NAMALWA (cell line): ENCODE data around the gene EVA1C.
"Not testable (repeated sequence)": the region's sequence is repeated elsewhere in the genome, so short reads cannot be mapped to it uniquely, and the experiment has no call there.

Experiments used
- DNase-seq: peaks from one replicate; pipeline ENCODE4 v3.0.0-alpha.2; 2015; ENCODE audit warnings: low spot score

The EVA1C gene

DNA sequence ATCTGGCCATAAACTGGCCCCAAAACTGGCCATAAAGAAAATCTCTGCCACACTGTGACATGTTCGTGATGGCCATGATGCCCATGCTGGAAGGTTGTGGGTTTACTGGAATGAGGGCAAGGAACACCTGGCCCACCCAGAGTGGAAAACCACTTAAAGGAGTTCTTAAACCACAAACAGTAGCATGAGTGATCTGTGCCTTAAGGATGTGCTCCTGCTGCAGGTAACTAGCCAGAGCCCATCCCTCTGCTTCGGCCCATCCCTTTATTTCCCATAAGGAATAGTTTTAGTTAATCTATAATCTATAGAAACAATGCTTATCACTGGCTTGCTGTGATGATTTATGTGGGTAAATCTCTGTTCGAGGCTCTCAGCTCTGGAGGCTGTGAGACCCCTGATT is 50.1 kb downstream of the EVA1C start:
- DNase-seq, result not testable (repeated sequence)

DNA sequence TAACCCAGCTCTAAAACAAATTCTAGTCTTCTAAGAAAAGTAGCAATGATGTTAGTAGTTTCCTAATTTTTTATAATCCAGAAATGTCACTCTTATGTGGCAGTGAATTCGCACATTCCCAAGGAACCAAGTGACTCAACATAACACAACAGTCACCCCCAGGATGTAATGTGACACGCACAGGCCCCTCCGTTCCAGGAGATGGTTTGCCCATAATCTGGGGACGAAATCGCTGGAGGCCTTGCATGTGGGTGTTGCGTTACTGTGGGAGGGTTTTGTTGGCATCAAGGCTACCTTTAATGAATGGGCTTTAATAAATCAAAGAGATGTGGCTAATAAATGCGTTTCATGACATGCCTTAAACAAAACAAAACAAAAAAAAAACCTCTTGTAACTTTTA is 50.9 kb downstream of the EVA1C start:
- DNase-seq, result no peak

DNA sequence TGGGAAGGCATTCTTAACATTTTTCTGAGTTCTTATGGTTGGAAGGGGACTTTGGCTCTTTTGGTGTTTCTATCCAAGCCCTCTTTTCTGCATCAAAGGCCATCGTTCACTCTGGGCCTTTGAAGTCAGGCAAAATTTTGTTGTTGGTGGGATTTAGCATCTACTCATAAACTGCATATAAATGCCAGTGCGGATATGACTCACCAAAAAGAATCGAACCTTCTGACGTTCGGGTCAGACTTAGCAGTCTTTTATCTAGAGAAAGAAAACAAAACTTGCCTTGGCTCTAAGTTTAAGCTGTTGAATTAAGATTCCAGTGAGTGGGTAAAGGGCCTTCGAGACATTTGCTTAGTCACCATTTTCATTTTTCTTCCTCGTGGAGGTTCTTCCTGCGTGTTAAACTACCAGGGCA is 51.4 kb downstream of the EVA1C start:
- DNase-seq, result no peak

DNA sequence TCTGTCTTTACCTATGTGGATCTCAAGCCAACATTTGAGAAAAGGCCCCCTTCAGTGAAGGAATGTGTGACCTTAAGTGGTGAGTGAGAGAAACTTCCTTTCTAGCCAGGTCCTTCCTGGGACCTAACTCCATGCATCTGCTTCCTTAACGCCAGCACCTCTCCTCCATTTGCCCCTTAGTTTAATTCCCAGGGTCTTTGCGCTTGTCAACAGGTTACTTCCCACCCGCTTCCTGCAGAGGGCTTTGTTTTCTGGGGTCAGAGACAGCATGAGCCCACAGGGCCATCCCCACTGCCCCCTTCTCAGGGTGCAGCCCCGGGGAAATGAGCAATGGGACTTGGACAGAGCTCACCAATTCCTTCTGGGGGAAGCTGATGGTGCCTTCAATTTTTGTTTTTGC is 54.8 kb downstream of the EVA1C start:
- no peak for DNase-seq

DNA sequence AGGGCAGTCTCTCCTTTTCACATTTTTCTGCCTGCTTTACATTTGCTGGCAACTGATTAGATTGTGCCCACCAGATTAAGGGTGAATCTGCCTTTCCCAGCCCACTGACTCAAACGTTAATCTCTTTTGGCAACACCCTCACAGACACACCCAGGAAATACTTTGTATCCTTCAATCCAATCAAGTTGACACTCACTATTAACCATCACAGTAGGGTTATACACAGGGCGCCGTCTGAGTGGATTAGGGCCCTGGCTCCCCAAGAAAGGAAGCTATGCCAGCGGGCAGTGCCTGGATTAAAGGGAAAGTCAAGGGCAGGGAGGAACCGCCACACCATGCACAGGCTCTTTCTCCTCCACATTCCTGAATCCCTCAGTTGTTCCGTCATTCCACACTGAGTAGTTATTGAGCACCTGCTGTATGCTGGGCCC is 56.2 kb downstream of the EVA1C start:
- DNase-seq, result no peak

DNA sequence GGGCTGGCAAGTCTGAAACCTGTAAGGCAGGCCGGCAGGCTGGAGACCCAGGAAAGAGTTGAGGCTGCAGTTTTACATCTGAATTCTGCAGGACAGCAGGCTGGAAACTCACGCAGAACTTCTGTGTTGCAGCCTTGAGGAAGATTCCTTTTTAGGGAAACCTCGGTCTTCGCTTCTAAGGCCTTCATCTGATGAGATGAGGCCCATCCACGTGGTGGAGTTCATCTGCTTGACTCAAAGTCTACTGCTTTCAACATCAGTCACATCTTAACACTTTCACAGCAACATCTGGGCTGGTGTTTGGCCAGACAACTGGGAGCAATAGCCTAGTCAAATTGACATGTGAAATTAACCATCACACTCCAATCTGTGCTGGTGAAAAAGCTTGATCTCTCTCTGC is 57.1 kb downstream of the EVA1C start:
- DNase-seq, result no peak

DNA sequence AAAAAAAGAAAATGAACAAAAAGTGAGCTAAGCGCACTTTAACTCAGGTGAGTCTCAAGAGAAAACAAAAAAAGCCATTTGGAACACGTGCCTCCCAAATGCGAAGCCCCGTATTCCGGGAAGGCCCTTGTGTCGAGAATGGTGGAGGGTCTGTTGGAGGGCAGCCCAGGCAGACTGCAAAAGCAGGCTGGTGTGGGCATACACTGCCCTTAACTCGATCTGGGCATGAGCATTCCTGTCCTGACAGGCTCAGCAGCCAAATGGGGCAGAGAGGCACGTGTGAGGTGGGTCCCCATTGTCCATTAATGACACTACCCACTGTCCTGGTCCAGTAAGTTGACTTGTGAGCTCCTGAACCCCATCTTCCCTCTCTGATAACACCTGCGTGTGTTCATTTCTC is 57.7 kb downstream of the EVA1C start:
- DNase-seq, result no peak

DNA sequence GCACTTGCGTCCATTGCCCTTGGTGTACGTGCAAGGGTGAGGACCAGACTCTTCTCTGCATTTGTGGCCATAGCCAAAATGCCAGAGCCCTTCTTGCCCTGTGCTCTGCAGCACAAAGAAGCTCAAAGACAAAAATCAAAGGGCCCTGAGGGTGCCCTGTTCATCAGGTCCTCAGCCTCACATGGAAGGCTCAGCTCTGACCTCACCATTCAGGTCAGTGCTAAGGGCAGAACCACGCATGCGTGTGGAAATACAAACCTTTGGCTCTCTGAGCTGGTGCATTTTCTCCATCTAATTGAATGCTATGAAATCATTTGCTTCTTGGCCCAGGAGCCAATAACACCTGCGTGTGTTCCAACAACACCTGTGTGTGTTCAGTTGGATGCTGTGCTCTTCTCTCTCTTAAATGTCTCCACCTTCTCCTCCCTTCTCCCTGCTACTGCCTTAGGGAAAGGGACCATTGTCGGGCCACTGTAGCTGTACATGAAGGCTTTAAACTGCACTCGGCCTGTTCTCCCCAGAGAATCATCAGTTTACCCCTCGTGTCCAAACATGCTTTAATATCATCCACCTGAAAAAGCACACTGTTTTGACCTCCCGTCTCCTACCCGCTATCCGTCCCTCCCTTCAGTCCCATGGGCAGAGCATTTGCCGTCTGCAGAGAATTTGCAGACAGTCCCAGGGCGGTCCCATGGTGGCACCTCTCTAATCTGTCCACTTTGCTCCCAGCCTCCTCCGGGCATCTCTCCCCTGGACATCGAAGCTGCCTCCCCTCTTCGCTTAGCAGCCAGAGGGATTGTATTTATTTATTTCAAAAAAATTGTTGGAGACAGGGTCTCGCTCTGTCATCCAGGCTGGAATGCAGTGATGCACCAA is 60.6 kb downstream of the EVA1C start:
- no peak for DNase-seq

DNA sequence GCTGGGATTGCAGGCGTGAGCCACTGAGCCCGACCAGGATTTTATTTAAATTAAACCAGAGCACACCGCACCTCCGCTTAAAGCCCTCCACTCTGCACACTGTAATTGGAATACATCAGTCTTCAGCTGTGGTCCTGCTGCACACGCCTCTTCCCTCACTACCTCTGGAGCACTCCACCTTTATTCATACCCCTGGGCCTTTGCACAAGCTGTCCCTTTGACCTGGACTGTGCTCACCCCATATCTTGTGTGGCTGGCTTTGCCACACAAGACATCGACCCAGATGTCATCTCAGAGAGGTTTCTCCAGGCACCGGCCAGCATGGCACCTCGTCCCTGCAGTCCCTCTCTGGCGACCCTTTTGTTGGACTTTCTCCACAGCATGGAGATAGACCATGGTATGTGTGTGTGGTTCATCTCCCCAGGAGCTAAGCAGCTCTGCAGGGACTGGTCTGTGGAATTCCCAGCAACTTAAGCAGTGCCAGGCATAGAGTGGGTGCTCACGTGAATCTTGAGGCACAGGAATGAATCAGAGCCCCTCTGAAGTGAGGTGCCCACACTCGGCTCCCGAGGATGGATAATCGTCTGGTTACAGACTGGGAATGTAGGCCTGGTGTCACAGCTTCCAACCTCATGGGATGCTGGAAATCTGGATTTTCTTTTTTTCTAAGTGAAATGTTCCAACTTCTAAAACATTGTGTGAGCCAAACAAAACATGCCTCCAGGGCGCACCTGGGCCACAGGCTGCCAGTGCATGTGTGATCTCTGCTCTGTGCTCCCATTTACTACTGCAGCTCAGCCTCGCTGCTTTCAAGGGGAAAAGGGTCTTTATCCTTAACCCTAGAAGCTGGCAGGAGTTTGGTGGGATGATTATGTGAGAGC is 61.9 kb downstream of the EVA1C start:
- DNase-seq, result no peak

DNA sequence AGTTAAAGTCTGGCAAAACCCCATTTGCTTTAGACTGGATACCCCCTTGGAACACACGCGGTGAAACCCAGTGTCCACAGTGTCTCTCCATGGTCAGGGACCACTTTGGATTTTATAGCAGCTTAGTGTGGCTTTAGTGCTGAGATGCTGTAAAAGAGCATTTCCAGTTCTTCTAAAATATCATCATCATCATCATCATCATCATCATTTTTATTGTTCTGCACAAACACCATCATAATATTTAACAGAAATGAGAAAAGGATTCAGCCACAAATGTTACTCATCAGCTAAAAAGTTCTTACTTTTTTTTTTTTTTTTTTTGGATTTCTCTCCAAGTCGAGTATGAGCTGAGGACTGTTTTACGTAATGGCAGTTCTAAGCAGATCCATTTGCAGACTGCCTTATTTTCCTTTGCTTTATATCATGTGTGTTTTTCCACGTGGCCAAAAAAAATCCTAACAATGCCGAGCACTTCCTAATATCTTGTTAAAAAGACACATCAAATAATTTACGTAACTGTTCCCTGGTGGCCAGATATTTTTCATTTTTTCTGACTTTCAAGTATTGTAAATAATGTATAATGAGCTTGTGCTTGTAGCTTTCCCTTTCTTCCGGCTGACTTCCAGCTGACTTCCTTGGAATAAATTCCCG is 62.8 kb downstream of the EVA1C start:
- no peak for DNase-seq

DNA sequence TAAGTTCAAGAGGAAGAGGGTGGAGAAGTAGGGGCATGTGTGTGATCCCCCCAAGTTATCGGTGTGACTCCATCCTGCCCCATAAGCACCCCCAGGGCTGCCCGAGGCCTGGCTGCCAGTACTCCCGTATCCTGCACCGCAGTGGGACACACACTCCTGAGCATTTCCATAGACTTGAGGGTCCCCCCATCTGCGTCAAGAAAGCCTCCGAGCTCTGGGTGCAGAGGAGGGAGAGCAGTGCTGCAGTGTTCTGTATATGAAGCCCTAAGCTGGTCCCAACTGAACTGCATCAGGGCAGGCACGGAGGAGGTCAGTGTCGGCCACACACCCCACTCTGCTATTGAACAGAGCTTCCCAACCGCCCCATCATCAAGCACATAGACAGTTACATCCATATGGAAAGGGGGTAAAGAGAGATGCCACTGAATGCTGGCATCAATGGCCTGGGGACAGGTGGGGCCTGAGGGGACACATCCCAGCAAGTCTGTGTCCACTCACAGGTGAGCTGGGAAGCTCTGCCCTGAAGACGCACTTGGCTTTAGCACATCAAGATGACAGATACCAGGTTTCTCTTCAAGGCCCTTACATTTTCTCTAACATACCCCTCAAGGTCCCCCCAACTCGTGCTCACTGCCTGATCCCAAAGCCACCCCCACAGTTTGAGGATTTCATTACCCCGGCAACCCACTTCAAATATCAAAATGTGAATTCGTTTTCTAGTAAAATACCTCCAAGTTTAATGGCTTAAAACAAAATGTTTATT is 64.3 kb downstream of the EVA1C start:
- no peak for DNase-seq

DNA sequence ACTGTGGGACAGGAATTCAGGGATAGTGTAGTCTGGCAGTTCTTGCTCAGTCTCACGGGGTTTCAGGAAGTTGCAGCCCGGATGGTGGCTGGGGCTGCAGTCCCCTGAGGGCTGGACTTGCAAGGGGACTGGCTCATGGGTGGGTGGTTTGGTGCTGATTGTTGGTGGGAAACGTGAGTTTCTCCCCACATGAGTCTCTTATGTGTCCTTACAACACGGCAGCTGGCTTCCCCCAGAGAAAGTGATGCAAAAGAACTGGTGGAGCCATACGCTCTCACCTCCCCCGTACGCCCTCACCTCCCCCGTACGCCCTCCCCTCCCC is 64.9 kb downstream of the EVA1C start:
- no peak for DNase-seq

DNA sequence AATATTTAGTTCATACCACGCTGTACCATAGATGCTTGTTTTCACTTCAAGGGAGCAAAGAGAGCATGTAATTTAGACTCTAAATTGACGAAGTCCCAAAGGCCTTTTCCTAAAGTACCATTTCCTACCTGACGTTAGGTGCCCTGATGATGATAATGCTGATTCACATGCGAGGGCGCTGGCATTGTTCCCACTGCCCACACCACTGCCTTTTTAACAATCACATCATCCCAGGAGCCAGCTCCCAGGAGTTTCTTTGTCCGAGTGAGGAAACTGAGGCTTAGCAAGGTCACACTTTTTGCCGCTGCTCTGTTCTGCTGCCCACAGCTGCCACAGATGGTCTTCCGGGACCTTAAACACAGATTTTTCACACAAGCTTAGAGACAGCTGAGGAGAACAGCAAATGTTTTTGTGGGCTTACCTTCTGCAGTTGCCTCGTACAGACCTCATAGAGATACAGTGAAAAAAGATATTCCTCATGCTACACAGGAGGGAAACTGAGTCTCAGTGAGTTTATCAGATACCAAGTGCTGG is 69.4 kb downstream of the EVA1C start:
- no peak for DNase-seq

DNA sequence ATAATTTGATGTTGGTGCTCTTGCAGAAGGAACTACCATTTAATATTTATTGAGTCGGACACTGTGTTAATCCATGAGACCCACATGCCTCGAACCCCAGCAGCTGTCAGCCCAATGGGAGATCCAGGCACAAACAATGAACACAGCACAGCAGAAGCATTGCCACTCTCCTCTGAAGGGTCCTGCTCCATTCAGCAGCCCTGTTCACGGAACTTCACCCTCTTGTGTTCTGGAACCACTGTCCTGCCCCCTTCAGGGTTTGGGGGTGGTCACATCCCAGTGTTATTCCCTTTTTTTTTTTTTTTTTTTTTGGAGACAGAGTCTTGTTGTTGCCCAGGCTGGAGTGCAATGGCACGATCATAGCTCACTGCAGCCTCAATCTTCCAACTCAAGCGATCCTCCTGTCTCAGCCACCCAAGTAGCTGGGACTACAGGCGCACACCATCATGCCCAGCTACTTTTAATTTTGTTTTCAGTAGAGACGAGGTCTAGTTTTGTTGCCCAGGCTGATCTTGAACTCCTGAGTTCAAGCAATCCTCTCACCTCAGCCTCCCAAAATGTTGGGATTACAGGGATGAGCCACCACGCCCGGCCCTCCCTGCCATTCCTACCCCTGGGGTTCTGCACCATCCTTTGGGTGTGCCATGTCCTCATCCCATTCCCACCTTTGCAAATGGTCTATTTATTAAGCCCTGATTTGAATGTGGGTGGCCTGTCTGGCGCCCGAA is 70.2 kb downstream of the EVA1C start:
- no peak for DNase-seq

DNA sequence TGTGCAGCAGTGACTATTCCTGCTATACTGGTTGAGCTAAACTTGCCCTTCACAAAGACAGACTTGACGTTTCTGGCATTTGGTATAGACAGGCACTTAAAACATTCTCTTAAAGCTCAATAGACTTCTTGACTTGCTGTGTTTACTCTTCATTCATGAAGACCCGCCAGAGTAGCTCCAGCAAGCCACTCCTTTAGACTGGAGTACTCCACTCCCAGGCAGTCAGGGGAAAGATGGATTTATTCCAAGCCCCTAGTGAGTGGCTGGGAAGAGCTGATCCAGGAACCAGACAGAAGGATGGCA is 70.7 kb downstream of the EVA1C start:
- no peak for DNase-seq

DNA sequence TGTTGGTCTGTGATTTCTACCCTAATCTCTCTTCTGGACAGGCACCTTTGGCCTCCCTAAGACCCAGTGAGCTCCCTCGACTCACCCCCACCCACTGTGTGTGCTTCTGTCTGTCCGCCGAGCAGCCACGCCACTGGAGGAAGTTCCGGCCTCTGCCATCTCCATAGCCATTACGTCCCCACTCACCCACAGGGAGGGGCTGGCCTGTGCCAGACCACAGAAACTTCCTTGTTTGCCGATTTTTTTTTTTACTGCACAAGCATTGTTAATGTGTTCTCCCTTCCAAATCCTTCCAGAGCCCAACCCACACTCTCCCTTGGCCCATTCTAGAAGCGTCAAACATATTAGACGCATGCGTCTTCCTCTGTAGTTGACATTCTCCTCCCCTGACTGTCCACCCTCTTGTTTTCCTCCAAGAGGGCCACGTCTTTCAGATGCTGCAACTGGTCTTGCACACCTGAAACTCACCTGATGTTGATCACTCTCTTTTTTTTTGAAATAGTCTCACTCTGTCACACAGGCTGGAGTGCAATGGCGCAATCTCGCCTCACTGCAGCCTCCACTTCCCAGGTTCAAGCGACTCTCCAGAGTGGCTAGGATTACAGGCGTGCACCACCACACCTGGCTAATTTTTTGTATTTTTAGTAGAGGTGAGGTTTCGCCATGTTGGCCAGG is 72.3 kb downstream of the EVA1C start:
- DNase-seq, result no peak

DNA sequence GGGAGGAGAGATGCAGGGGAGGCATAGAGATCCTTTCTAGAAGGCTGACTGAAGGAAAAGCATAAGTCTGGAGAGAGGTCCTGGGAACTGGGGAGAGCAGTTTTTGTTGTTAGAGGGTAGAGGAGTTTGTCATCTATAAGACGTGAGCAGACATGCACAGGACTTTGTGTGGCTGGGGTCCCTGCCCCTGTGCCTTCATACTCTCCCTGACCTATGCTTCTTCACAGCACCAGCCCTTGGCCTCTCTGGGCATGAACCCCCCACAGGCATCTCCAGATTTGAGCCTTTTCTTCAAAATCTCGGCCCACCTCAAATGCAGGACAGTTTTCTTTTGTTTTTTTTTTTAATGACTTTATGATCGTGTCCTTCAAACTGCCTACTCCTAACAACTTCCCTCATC is 79.9 kb downstream of the EVA1C start:
- DNase-seq, result no peak

DNA sequence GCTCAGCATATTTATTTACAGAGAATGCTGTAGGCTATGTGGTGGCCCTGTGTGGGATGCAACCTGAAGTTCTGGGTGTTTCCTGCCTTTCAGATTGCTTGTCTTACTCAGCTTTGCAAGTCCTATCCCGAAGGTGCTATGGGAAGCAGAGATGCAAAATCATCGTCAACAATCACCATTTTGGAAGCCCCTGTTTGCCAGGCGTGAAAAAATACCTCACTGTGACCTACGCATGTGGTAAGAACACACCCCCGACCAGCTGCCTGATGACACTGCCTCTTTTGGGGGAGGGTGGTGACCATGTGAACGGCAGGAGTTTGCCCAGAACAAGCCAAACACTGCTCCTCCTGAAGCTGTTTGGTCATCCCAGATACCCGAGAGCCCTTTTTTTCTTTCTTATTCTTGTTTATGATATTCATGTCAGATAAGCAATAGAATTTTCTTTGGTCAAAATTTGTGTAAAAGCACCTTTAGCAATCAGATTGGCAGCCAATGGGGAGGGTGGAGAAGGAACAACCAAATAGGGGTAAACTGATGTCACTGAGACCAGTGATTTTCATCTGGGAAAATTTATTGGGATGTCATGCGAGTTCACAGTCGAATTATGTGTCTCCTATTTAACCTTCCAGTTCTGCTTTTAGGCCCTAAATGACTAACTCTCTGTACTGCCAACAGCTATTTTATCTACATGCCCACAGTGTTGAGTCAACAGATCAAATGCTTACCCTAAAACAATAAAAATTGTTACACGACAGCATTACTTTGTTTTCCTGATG is 82.6 kb downstream of the EVA1C start:
- DNase-seq, result no peak

DNA sequence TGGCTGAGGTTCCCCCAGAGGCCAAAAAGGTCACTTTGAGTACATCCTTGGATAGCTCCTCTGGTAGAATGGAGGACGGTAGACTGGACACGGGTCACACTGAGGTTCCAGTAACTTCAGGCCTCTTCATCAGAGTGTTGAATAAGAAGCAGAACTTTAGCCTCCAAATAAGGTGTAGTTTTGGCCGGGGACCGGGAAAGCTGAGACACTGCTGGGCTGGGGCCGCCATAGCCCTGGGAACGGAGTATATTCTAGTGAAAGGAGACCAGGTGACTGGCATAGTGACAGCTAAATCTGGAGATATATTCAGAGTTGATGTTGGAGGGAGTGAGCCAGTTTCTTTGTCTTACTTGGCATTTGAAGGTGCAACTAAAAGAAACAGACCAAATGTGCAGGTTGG is 84.1 kb downstream of the EVA1C start:
- DNase-seq, result no peak
